ENCODE results near the gene AEBP2. TPM values are rescaled to one million over a fixed set of nuclear protein-coding genes. Genes with fewer than 3 reads are reported as not detected.

The AEBP2 gene
- polyA plus RNA-seq, 1 donor (not counting 4 experiments of a cell fraction or from before 2014, with no cell fraction given), result 19.6 TPM

- peaks cover 5% of the 10 kb centered on the region for H3K4me1 ChIP-seq (ENCODE audit: control insufficient read depth, extremely low read depth, insufficient read depth, low read length)
- H3K4me2 ChIP-seq (ENCODE audit: control insufficient read depth, extremely low read depth, insufficient read depth, low read depth, low read length), result no peak overlapping the region
- no peak overlapping the region for H2AFZ ChIP-seq (ENCODE audit: control insufficient read depth, low read length)
- H4K20me1 ChIP-seq (ENCODE audit: control insufficient read depth, extremely low read depth, insufficient read depth, low read length), result peaks cover 3% of the 10 kb centered on the region
- H3K27me3 ChIP-seq (ENCODE audit: control insufficient read depth, extremely low read depth, insufficient read depth, low read length), result no peaks in the 10 kb centered on the region
- no peaks in the 10 kb centered on the region for H3K9me3 ChIP-seq (ENCODE audit: control insufficient read depth, low read depth, low read length)
- FAIRE-seq (no peak), DNase-seq (ENCODE audit: low read depth, low spot score) (no peak)
- H3K9ac ChIP-seq (ENCODE audit: control insufficient read depth, extremely low read depth, insufficient read depth, low read length), result no peak overlapping the region
- peaks cover 2 to 4% of the 10 kb centered on the region in 2 experiments for H3K36me3 ChIP-seq (ENCODE audit: control insufficient read depth in 2 of 2, extremely low read depth in 1 of 2, insufficient read depth in 2 of 2, low read length in 2 of 2)
- no peak for TF ChIP-seq EZH2 (IDR thresholded peaks at IDR 0.05; ENCODE audit: low read length)
- no peak for TF ChIP-seq CTCF (optimal IDR thresholded peaks at IDR 0.05 in 1 of 3, IDR thresholded peaks at IDR 0.05 in 1 of 3, conservative IDR thresholded peaks at IDR 0.05 in 1 of 3; ENCODE audit: extremely low read depth in 1 of 3, insufficient read depth in 2 of 3, low read length in 3 of 3)
- H3K4me3 ChIP-seq (ENCODE audit: control insufficient read depth in 2 of 3, extremely low read depth in 1 of 3, insufficient read depth in 2 of 3, low read depth in 1 of 3, low read length in 3 of 3), result no peak overlapping the region
- H3K79me2 ChIP-seq (ENCODE audit: control insufficient read depth, insufficient read depth, low read length), result peaks cover 65% of the 10 kb centered on the region
- H3K9me1 ChIP-seq (ENCODE audit: control insufficient read depth, extremely low read depth, insufficient read depth, low read length), result peaks cover 4% of the 10 kb centered on the region
- dilution Hi-C loops (cut with MboI; ENCODE audit: extremely low pct_ligation_motif_present, low sequenced_read_pairs), result no loop called here
- H3K27ac ChIP-seq (ENCODE audit: control insufficient read depth, insufficient read depth, low read length), result no peak overlapping the region
These were observed 51.6 kb downstream of the AEBP2 start for GRCh38 chr12:19490908-19491307.

- dilution Hi-C loops (cut with MboI; ENCODE audit: extremely low pct_ligation_motif_present, low sequenced_read_pairs), result no loop called here
- Histone ChIP-seq H3K36me3 (ENCODE audit: control insufficient read depth in 2 of 2, extremely low read depth in 1 of 2, insufficient read depth in 2 of 2, low read length in 2 of 2) (peaks cover 2 to 4% of the 10 kb centered on the region in 2 experiments), H3K9ac (ENCODE audit: control insufficient read depth, extremely low read depth, insufficient read depth, low read length) (no peak overlapping the region), H3K27me3 (ENCODE audit: control insufficient read depth, extremely low read depth, insufficient read depth, low read length) (no peaks in the 10 kb centered on the region), H3K9me1 (ENCODE audit: control insufficient read depth, extremely low read depth, insufficient read depth, low read length) (peaks cover 4% of the 10 kb centered on the region), H3K4me3 (ENCODE audit: control insufficient read depth in 2 of 3, extremely low read depth in 1 of 3, insufficient read depth in 2 of 3, low read depth in 1 of 3, low read length in 3 of 3) (no peak overlapping the region), H4K20me1 (ENCODE audit: control insufficient read depth, extremely low read depth, insufficient read depth, low read length) (peaks cover 3% of the 10 kb centered on the region), H3K27ac (ENCODE audit: control insufficient read depth, insufficient read depth, low read length) (no peak overlapping the region), H3K9me3 (ENCODE audit: control insufficient read depth, low read depth, low read length) (no peaks in the 10 kb centered on the region), H3K79me2 (ENCODE audit: control insufficient read depth, insufficient read depth, low read length) (peaks cover 55% of the 10 kb centered on the region), H3K4me1 (ENCODE audit: control insufficient read depth, extremely low read depth, insufficient read depth, low read length) (peaks cover 5% of the 10 kb centered on the region), H3K4me2 (ENCODE audit: control insufficient read depth, extremely low read depth, insufficient read depth, low read depth, low read length) (no peak overlapping the region), H2AFZ (ENCODE audit: control insufficient read depth, low read length) (no peak overlapping the region)
- no peak for TF ChIP-seq EZH2 (IDR thresholded peaks at IDR 0.05; ENCODE audit: low read length)
- no peak for TF ChIP-seq CTCF (optimal IDR thresholded peaks at IDR 0.05 in 1 of 3, IDR thresholded peaks at IDR 0.05 in 1 of 3, conservative IDR thresholded peaks at IDR 0.05 in 1 of 3; ENCODE audit: extremely low read depth in 1 of 3, insufficient read depth in 2 of 3, low read length in 3 of 3)
- DNase-seq (ENCODE audit: low read depth, low spot score) (no peak), FAIRE-seq (no peak)
These were observed 52.6 kb downstream of the AEBP2 start for GRCh38 chr12:19491863-19492262.
